22Rv1 (cell line): ENCODE measurements around the gene FN1.

Experiments used
- H3K27ac ChIP-seq: fragments of 450-650 bp; 2 replicates; pipeline ENCODE4 v1.5.1; 2017
- ZFX ChIP-seq: fragments of 450-650 bp; IDR thresholded peaks from 2 replicates; pipeline ENCODE4 v1.6.1; 2017; ENCODE audit warnings: antibody characterized with exemption, borderline replicate concordance
- TF ChIP-seq, protein P1 (sequence below): fragments of 450-650 bp; IDR thresholded peaks from 2 replicates; pipeline ENCODE4 v1.5.1; 2017; ENCODE audit warnings: mild to moderate bottlenecking

The FN1 gene

DNA sequence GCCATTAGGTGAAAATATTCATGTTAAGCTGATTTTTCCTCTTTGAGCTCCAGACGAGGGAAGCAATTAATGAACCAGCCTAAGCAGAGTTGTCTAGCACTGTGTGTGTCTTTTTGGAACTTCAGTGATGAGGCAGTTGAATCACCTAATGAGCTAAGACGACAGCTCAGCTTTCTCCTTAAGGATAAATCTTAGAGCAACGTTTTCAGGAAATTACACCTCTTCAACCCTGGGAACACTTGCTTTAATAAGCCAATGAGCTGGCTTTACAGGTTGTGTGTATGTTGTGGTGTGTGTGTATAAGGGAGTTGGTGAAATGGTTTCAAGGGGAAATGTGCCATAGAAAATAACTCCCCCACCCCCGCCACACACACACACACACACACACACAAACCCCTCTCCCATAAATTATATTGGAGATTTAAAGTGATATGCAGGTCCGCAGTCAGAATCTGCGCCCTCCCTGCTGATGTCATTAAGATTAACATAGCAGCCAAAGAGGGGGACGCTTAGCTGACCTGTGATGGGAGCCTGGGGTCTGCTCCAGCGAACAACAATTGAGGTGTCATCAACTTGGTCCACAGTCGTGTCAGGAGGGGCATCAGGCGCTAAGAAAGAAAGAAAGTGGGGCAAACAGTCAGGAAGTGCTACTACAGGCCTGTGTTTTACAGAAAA is 28.1 kb downstream of the FN1 start:
- no peak for TF ChIP-seq ZFX
- TF ChIP-seq, protein P1, sequence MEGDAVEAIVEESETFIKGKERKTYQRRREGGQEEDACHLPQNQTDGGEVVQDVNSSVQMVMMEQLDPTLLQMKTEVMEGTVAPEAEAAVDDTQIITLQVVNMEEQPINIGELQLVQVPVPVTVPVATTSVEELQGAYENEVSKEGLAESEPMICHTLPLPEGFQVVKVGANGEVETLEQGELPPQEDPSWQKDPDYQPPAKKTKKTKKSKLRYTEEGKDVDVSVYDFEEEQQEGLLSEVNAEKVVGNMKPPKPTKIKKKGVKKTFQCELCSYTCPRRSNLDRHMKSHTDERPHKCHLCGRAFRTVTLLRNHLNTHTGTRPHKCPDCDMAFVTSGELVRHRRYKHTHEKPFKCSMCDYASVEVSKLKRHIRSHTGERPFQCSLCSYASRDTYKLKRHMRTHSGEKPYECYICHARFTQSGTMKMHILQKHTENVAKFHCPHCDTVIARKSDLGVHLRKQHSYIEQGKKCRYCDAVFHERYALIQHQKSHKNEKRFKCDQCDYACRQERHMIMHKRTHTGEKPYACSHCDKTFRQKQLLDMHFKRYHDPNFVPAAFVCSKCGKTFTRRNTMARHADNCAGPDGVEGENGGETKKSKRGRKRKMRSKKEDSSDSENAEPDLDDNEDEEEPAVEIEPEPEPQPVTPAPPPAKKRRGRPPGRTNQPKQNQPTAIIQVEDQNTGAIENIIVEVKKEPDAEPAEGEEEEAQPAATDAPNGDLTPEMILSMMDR: no peak
- H3K27ac ChIP-seq: no peak overlapping the region

DNA sequence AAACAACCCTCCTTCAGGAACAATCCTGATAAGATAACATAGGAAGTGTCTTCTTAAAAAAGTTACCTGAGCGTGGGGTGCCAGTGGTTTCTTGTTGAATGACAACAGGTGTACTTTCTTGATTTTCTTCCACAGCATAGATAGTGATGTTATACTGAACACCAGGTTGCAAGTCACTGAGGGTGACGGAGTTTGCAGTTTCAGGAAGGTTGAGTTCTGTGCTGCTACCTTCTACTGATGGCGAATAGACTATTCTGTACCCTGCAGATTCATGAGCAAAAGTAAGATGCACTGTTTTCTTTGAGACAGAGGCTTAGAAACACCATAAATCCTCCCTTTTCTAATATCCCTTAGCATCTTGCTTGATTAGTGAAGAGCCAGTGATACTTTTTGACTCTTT is 28.8 kb downstream of the FN1 start:
- TF ChIP-seq, protein P1: no peak
- no peak for TF ChIP-seq ZFX

DNA sequence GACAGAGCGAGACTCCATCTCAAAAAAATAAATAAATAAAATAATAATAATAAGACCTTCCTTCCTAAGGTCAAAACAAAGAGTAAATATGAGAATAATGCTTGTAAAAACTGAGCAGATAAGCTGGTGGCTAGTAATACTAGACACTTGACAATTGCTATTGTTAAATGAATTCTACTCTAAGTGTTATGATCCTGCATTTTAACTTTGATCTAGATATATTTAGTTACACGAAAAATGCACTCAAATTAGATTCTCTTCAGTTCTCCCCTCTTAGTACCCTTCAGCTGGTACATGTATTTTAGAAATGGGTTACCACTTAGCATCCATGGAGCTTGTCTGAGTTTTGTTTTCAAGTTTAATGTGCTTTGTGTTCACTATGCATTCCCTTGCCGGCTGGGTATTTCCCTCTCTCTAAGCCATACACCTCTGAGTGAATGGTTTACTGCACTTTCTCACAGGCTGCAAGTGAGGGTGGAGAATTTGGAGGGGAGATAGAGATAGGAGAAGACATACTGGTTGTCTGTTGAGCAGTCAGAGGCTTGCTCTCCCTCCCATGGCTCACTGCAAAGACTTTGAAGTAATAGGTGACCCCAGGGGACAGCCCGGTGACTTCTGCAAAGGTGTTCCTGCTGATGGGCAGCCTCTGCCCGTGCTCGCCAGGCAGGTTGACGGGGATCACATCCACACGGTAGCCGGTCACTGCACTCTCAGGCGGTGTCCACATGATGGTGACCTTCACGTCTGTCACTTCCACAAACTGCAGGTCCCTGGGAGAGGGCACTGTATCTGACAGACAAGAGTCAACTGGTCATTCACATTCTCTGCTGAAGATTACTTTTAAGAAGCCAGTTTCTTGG is 29.9 kb downstream of the FN1 start:
- H3K27ac ChIP-seq: no peak overlapping the region
- TF ChIP-seq ZFX: no peak
- TF ChIP-seq, protein P1: no peak

More for the DNA sequence above, 28.8 kb downstream of the FN1 start:
- no peak overlapping the region for H3K27ac ChIP-seq

DNA sequence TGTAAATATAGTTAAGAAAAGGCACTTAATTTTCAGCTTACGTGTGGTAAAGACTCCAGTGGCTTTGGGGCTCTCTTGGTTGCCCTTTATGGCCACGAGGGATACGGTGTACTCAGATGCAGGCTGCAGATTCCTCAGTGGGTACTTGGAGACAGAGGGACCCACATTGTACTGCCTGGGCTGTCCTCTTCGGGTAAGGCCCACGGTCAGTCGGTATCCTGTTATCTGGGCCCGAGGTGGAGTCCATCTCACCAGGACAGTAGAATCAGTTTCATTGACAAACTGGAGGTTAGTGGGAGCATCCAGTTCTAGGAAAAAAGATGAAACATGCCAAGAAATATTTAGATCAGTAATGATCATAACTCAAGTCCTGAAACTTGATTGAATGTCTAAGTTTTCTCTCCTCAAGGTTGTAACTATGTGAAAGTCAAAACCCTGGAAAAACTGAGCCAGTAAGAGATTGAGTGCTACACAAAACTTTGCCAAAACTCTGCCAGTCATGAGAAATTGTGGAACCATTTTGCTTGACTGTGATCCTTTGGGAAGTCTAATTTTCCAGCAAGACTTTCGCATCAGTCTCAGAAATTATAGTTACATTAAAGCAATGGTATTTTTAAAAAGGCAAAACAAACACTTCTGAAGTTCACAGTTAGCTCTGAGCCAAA is 31.4 kb downstream of the FN1 start:
- TF ChIP-seq ZFX: no peak
- TF ChIP-seq, protein P1: no peak
- no peak overlapping the region for H3K27ac ChIP-seq

DNA sequence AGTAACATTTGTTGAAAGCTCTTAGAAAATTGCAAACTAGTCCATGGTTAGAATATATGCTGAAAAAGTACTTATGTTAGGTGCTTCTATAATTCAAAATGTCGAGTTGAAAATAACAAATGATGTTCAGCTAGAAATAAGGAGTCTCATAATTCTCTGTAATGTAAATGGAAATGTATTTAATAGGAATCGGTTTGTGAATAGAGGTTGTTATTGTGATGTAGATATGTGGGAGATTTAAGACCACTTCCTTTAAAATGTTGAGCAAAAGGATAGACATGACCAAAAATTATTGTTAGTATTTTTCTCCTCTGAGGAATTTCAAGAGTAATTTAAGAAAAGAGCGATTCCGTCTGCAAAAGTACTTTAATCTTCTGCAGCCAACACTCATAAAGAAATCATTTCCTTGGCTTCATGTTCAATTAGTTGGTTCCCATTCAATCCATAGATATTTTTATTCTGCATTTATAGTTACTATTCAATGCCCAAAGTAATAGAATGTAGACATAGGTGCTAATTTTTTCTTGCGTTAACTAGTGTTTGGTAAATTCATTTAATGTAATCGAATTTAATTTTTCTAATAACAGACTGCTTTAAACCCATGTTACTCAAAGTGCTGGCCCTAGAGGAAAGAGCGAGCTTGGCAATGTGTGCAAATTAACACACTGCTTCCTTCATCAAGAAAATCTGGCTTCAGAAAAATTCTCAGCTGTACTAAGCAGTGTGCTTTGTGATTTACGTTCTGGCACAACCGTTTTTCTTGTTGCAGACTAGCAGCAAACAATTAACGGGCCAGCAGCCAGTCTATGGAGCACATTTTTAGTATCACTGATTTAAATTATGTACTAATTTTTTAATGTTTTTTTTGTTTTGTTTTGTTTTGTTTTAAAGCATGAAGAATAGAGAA is 32.2 kb downstream of the FN1 start:
- TF ChIP-seq, protein P1: no peak

DNA sequence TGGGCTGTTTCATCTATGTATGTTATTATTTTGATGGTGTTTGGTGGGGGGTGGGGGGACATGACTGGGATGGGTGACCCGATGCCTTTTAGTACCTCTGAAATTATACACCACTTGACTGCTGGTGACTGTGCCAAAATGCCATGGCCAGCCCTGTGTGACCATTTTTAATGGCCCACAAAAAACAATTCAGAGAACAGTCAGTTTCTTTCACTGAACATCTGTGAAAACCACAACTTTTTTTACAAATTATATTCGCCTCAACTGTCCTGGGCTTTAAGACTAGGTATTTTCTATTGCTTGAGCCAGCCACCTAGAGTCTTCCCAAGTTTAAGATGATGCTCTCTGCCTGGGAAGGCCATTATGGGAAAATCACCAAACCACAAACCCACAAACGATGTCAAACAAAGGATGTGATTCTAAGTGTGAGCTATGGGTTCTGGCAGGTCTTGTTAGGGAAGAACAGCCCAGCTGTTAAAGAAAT is 33.9 kb downstream of the FN1 start:
- TF ChIP-seq, protein P1: no peak
- TF ChIP-seq ZFX: no peak
- H3K27ac ChIP-seq: no peak overlapping the region

More for the DNA sequence above, 32.2 kb downstream of the FN1 start:
- H3K27ac ChIP-seq: no peak overlapping the region
